ENCODE measurements around the gene TRAPPC4.

- TF ChIP-seq PBX3 (IDR thresholded peaks at IDR 0.05) (no peak), ELF1 (IDR thresholded peaks at IDR 0.05) (no peak), USF1 (IDR thresholded peaks at IDR 0.05; ENCODE audit: borderline replicate concordance, low read depth) (no peak), CTCF (IDR thresholded peaks at IDR 0.05) (no peak), JUND (IDR thresholded peaks at IDR 0.05) (no peak), GABPA (IDR thresholded peaks at IDR 0.05; ENCODE audit: low read depth) (0 out of 2 replicates have a peak, but pooled peaks have one; percentile 40), ZBTB33 (IDR thresholded peaks at IDR 0.05; ENCODE audit: borderline replicate concordance, low read depth) (no peak), POLR2AphosphoS5 (IDR thresholded peaks at IDR 0.05; ENCODE audit: low read depth, low read length) (peak; percentile 88)
These were observed 20.8 kb upstream of the TRAPPC4 start, which contains the start of gene CENATAC for GRCh38 chr11:118997627-118998387.

All from SK-N-SH (cell line).